ENCODE measurements around the gene ADARB2.

ADARB2 gene

DNA sequence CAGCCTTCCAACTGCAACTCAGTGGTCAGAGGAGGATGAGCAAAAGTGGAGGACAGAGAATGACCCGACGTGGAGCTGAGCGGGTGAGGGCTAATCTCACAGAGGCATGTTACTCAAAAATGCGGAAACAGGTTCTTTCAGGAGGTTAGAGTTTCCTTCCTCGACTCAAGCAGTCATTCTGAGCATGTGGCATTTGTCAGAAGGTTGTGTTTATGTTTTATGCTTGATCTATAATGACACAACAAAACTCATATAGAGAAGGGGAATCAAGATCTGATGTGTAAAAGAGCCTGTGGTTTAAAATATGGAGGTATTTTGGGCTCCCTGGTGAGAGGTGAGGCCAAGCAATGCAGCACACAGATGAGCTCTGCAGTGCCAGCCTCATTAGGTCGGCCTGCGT, 311.4 kb downstream of the ADARB2 start:
- no peak for DNase-seq (ENCODE audit: low read depth)

DNA sequence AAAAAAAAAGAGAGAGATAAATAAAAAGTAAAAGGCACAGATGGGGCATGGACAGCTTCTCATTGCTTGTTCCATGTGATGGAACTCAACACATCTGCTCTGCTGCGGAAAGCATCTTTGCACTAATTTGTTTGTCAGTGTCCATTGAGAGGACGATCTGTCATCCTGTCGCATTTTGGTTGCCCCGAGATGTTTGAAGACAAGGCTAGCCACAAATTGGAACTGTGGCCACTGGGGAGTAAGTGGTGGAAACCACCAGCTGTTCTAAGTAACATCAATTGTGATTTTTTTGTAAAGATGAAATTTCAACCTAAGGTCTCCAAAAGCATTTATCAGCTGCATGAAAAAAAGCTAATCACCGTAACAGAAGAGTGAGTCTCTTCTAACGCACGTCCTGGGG, 312.7 kb downstream of the ADARB2 start:
- TF ChIP-seq, protein P1, sequence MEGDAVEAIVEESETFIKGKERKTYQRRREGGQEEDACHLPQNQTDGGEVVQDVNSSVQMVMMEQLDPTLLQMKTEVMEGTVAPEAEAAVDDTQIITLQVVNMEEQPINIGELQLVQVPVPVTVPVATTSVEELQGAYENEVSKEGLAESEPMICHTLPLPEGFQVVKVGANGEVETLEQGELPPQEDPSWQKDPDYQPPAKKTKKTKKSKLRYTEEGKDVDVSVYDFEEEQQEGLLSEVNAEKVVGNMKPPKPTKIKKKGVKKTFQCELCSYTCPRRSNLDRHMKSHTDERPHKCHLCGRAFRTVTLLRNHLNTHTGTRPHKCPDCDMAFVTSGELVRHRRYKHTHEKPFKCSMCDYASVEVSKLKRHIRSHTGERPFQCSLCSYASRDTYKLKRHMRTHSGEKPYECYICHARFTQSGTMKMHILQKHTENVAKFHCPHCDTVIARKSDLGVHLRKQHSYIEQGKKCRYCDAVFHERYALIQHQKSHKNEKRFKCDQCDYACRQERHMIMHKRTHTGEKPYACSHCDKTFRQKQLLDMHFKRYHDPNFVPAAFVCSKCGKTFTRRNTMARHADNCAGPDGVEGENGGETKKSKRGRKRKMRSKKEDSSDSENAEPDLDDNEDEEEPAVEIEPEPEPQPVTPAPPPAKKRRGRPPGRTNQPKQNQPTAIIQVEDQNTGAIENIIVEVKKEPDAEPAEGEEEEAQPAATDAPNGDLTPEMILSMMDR (conservative IDR thresholded peaks at IDR 0.05; ENCODE audit: control insufficient read depth, insufficient read depth, low read depth, low read length): no peak
- DNase-seq (ENCODE audit: low read depth): no peak
- no peak overlapping the region for H3K4me3 ChIP-seq (ENCODE audit: control insufficient read depth, low read depth, low read length)

More for the DNA sequence above, 311.4 kb downstream of the ADARB2 start:
- TF ChIP-seq, protein P1 (conservative IDR thresholded peaks at IDR 0.05; ENCODE audit: control insufficient read depth, insufficient read depth, low read depth, low read length): no peak
- H3K4me3 ChIP-seq (ENCODE audit: control insufficient read depth, low read depth, low read length): no peak overlapping the region

DNA sequence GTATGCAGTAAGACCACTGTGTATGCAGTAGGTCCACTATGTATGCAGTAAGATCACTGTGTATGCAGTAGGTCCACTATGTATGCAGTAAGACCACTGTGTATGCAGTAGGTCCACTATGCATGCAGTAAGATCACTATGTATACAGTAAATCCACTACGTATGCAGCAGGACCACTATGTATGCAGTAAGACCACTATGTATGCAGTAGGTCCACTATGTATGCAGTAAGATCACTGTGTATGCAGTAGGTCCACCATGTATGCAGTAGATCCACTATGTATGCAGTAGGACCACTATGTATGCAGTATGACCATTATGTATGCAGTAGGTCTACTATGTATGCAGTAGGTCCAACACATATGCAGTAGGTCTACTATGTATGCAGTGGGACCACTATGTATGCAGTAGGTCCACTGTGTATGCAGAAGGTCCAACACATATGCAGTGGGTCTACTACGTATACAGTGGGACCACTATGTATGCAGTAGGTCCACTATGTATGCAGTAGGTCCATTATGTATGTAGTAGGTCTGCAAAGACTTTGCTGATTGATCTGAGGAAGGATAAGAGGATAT, 313.6 kb downstream of the ADARB2 start:
- TF ChIP-seq, protein P1 (conservative IDR thresholded peaks at IDR 0.05; ENCODE audit: control insufficient read depth, insufficient read depth, low read depth, low read length): no peak
- DNase-seq (ENCODE audit: low read depth): no peak
- H3K4me3 ChIP-seq (ENCODE audit: control insufficient read depth, low read depth, low read length): no peak overlapping the region

DNA sequence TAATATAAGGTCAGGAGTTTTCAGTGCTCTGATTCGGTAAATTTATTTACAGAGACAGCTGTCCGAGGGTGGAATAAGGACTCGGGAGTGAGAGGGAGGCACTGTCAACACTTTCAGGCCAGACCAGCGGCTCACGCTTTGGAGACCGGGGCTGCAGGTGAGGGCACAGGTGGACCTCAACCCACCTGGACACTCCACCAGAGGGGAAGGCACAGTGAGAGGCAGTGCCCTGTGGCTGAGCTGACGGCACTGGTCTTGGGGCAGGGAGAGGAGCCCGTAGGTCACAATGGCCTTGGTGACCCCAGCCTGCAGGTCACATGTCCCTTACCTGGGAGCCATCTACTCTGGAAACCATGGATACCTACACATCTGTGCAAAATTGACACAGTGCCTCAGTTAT, 315.1 kb downstream of the ADARB2 start:
- DNase-seq (ENCODE audit: low read depth): no peak

DNA sequence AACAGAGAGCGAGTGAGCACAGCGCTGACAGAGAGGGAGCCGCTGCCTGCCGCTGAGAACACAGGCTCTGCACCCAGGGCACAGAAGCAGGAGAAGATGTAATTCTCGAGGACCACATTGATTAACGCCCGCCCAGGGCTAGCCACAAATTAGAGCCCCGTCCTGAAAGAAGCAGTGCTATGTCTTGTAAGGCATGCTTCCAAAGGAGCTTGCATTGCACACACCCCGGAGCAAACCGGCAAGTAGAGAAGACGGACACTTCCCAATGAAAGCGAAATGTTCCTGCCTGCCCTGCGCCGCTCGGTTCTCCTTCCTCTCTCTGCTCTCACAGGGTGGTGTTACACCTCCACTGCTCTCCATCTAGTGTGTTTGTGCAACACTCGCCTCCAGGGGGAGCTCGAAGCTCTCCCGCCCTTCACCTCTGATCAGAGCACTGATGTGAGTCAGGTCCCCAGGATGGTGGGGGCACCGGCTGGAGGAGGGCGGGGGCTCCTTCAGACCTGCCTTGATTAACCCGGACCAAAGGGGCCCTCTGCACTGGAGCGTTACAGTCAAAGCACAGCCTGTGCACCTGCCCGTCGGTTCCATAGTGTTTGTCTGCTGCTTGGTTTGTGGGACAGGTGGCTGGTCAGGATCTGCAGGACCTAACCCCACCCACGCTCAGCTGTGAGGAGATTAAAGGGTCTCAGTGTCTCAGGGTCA, 316.5 kb downstream of the ADARB2 start:
- H3K4me3 ChIP-seq (ENCODE audit: control insufficient read depth, low read depth, low read length): no peak overlapping the region
- DNase-seq (ENCODE audit: low read depth): no peak
- TF ChIP-seq, protein P1 (conservative IDR thresholded peaks at IDR 0.05; ENCODE audit: control insufficient read depth, insufficient read depth, low read depth, low read length): peak; percentile 15

More for the DNA sequence above, 315.1 kb downstream of the ADARB2 start:
- TF ChIP-seq, protein P1 (conservative IDR thresholded peaks at IDR 0.05; ENCODE audit: control insufficient read depth, insufficient read depth, low read depth, low read length): no peak
- H3K4me3 ChIP-seq (ENCODE audit: control insufficient read depth, low read depth, low read length): no peak overlapping the region

DNA sequence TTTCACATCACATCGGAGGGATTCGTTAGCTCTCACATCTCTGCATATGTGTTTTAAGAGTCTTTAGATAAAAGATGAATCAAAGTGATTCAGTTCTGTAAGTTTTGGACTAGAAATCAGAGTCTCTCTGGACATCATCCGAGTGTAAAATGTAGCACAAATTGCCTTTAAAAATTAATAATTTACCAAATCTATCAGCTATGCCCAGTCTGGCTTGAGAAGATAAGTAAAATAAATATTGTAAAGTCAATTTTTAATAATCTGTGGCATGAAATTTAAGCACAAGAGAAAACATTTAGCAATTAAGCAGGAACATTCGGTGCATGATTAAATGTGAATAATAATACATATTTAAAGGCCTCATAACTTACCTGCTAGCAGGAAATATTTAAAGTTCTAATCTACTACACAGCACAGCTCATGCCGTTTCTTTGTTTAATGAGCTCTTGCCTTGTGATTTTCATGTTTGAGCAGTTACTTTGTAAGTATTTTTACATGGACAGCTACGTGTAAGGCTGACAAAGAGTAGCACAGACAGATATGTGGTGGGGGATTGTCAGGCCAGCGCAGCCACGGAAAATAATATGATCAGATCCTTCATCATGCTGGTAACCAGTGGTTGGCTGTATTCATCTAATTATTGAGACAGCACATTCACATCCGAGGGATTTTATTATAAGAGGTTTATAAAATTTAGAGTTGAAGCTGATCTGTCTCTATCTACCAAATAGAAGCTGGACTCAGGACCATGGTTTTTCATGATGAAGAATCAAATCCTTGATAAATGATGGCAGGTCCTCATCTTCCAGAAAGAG, 317.3 kb downstream of the ADARB2 start:
- no peak overlapping the region for H3K4me3 ChIP-seq (ENCODE audit: control insufficient read depth, low read depth, low read length)
- no peak for DNase-seq (ENCODE audit: low read depth)
- TF ChIP-seq, protein P1 (conservative IDR thresholded peaks at IDR 0.05; ENCODE audit: control insufficient read depth, insufficient read depth, low read depth, low read length): no peak

Measured in fibroblast of mammary gland (primary cell).